Endothelial cell of umbilical vein (primary cell): ENCODE measurements around the gene SLC6A6.

ENCODE experiments used
- CTCF ChIP-seq, 2 donors: IDR thresholded peaks; 1 replicate in 1 of 2; 2 replicates in 1 of 2; pipeline ENCODE4 v1.5.1; 2011; ENCODE audit warnings: low read length in 2 of 2, mild to moderate bottlenecking in 2 of 2, moderate library complexity in 2 of 2, control low read depth in 1 of 2, inconsistent platforms in 1 of 2, low read depth in 1 of 2; ENCODE audit not compliant: insufficient read depth in 1 of 2; ENCODE audit errors: extremely low read depth in 1 of 2
- EZH2 ChIP-seq: IDR thresholded peaks from 2 replicates; pipeline ENCODE4 v1.6.1; 2012; ENCODE audit warnings: borderline replicate concordance, low read depth, mild to moderate bottlenecking, moderate library complexity, low read length, inconsistent platforms; ENCODE audit not compliant: severe bottlenecking
- GATA2 ChIP-seq: IDR thresholded peaks from 2 replicates; pipeline ENCODE4 v1.7.0; 2011; ENCODE audit warnings: low read depth, mild to moderate bottlenecking, moderate library complexity, mixed read lengths, low read length; ENCODE audit not compliant: insufficient read length, insufficient read depth
- JUN ChIP-seq: IDR thresholded peaks from 2 replicates; pipeline ENCODE4 v1.6.1; 2011; ENCODE audit warnings: borderline replicate concordance, low read depth; ENCODE audit not compliant: insufficient read length, insufficient read depth
- MAX ChIP-seq: IDR thresholded peaks from 2 replicates; pipeline ENCODE4 v1.6.1; 2011; ENCODE audit not compliant: insufficient read depth, insufficient read length
- MYC ChIP-seq: IDR thresholded peaks from one replicate; pipeline ENCODE4 v1.6.1; 2011; ENCODE audit warnings: mild to moderate bottlenecking, low read depth, low read length
- POLR2A ChIP-seq: IDR thresholded peaks from 2 replicates; pipeline ENCODE4 v1.6.1; 2012; ENCODE audit warnings: low read depth, mild to moderate bottlenecking, control low read depth, low read length
- POLR2AphosphoS5 ChIP-seq: IDR thresholded peaks from 2 replicates; pipeline ENCODE4 v1.6.1; 2012; ENCODE audit warnings: low read depth, mild to moderate bottlenecking, control low read depth, low read length, moderate library complexity; ENCODE audit not compliant: insufficient read depth

GRCh38 chr3:14368885-14369284 lies 33.5 kb upstream of the SLC6A6 start:
- no peak for TF ChIP-seq CTCF (IDR thresholded peaks at IDR 0.05; ENCODE audit: extremely low read depth in 1 of 2, insufficient read depth in 1 of 2, low read depth in 1 of 2, low read length in 2 of 2)
- no peak for TF ChIP-seq POLR2AphosphoS5
- TF ChIP-seq EZH2, result no peak
- TF ChIP-seq POLR2A, result no peak
- no peak for TF ChIP-seq MYC
- no peak for TF ChIP-seq JUN
- TF ChIP-seq GATA2, result no peak
- no peak for TF ChIP-seq MAX
